Measurements from ENCODE around the gene SLC9A5.

SLC9A5 gene

GRCh38 chr16:67281536-67282446 is 33.0 kb downstream of the SLC9A5 start:
- DNase-seq (ENCODE audit: low spot score) = no peak

GRCh38 chr16:67282447-67282805 is 33.6 kb downstream of the SLC9A5 start:
- DNase-seq (ENCODE audit: low spot score) = no peak

- DNase-seq (ENCODE audit: low spot score) = no peak
These were observed 34.5 kb downstream of the SLC9A5 start for GRCh38 chr16:67283039-67283825.

GRCh38 chr16:67283826-67284555 is 35.2 kb downstream of the SLC9A5 start:
- no peak for DNase-seq (ENCODE audit: low spot score)

GRCh38 chr16:67284699-67285646 is 36.2 kb downstream of the SLC9A5 start:
- DNase-seq (ENCODE audit: low spot score) = peak; percentile 52

GRCh38 chr16:67286441-67287235 is 37.9 kb downstream of the SLC9A5 start:
- DNase-seq (ENCODE audit: low spot score) = no peak

GRCh38 chr16:67287960-67288359 is 39.2 kb downstream of the SLC9A5 start:
- DNase-seq (ENCODE audit: low spot score) = no peak

GRCh38 chr16:67291461-67291860 is 42.7 kb downstream of the SLC9A5 start:
- DNase-seq (ENCODE audit: low spot score) = no peak

- no peak for DNase-seq (ENCODE audit: low spot score)
These were observed 45.5 kb downstream of the SLC9A5 start for GRCh38 chr16:67294171-67294757.

- DNase-seq (ENCODE audit: low spot score) = no peak
These were observed 46.2 kb downstream of the SLC9A5 start for GRCh38 chr16:67294938-67295361.

- DNase-seq (ENCODE audit: low spot score) = no peak
These were observed 47.6 kb downstream of the SLC9A5 start for GRCh38 chr16:67296420-67296819.

- DNase-seq (ENCODE audit: low spot score) = no peak
These were observed 49.5 kb downstream of the SLC9A5 start for GRCh38 chr16:67298277-67298676.

GRCh38 chr16:67299269-67299668 is 50.5 kb downstream of the SLC9A5 start:
- no peak for DNase-seq (ENCODE audit: low spot score)

- DNase-seq (ENCODE audit: low spot score) = no peak
These were observed 52.5 kb downstream of the SLC9A5 start for GRCh38 chr16:67301080-67301782.

- no peak for DNase-seq (ENCODE audit: low spot score)
These were observed 53.3 kb downstream of the SLC9A5 start for GRCh38 chr16:67302076-67302475.

- no peak for DNase-seq (ENCODE audit: low spot score)
These were observed 54.2 kb downstream of the SLC9A5 start for GRCh38 chr16:67302970-67303369.

GRCh38 chr16:67304020-67304419 is 55.2 kb downstream of the SLC9A5 start:
- no peak for DNase-seq (ENCODE audit: low spot score)

- no peak for DNase-seq (ENCODE audit: low spot score)
These were observed 56.7 kb downstream of the SLC9A5 start for GRCh38 chr16:67305216-67306071.
